LNCaP clone FGC (cell line): ENCODE measurements around the gene STK32A.

Experiments
- DNase-seq: peaks from one replicate; pipeline ENCODE4 v3.0.0-alpha.2; 2011; ENCODE audit warnings: low read depth
- H3K4me3 ChIP-seq: 2 replicates; pipeline ENCODE4 v1.5.1; 2011; ENCODE audit warnings: mild to moderate bottlenecking, low read depth, low read length, control low read depth
- CTCF ChIP-seq: IDR thresholded peaks from 2 replicates; pipeline ENCODE4 v1.5.1; 2012; ENCODE audit warnings: mild to moderate bottlenecking; ENCODE audit not compliant: control insufficient read depth, insufficient read depth; ENCODE audit errors: extremely low read depth

STK32A gene

GRCh38 chr5:147406636-147407035 lies 171.8 kb downstream of the STK32A start:
- TF ChIP-seq CTCF = no peak
- H3K4me3 ChIP-seq = no peak overlapping the region
- DNase-seq = no peak

DNA sequence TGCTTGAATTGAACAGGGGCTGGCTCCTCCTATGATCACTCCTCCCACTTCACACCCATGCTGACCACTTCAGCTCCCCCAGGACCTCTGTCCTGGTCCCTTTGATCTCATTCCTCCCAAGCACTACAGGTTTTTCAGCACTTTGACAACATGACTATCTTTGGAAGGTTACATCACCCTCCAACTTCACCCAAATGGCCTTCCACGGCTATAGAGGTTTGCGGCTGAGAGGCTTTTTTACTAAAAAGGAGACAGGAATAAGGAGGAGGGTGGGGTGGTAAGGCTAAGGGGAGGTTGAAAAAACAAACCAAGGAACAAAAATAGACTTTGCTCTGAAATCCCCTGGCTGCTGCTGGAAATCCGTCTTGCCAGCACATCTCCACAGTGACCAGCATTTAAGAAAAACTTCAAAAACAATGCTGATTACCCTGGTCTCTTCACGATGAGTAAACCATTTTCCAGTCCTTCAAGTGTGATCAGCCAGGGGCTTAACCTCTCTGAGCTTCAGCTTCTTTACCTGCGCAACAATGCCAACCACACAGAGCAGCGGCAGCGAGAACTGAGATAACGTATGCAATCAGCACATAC lies 172.4 kb downstream of the STK32A start:
- H3K4me3 ChIP-seq = no peak overlapping the region
- DNase-seq = no peak
- TF ChIP-seq CTCF = no peak

- H3K4me3 ChIP-seq = no peak overlapping the region
- no peak for TF ChIP-seq CTCF
- no peak for DNase-seq
Observed at GRCh38 chr5:147408980-147409379, 174.2 kb downstream of the STK32A start.

DNA sequence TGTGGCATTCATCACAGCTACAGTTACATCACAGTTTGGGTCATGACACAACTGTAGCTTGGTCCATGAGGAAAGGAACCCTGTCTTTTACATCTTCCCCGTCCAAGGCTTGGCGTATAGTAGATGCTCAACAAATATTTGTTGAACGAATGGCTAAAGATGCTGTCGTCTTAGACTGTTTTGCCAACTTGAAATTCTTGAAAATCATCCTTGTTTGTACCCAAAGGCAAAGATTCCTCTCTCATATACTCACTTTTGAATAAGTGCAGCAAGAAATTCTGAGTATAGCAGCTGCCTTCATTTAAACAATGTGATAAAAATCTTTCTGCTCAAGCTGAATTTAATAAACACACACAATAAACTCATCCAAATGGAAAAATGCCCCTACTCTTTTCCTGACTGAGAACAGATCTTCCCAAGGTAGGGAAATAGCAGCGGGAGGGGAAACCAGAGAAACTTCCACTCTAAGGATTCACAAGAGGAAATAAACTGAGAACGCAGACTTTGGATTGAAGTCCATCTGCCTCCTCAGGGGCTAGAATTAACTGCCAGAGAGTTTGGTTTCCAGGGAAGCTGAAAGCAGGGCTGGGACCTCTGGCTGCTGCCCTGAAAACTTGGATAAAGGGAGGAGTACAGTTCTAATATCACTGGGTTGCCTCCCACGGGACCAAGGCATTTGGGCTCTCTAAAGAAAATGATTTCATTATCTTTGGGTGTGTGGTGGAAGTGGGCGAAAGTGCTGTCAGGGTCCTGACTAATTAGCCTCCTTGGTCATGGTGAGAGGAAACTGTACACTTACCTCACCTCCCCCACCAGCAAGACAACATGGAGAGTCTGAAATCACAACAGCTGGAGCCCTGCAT lies 175.9 kb downstream of the STK32A start:
- no peak overlapping the region for H3K4me3 ChIP-seq
- DNase-seq = no peak
- TF ChIP-seq CTCF = no peak

GRCh38 chr5:147411359-147412319 lies 176.8 kb downstream of the STK32A start:
- DNase-seq = no peak
- H3K4me3 ChIP-seq = no peak overlapping the region
- no peak for TF ChIP-seq CTCF

- TF ChIP-seq CTCF = no peak
- H3K4me3 ChIP-seq = no peak overlapping the region
- DNase-seq = no peak
Observed at GRCh38 chr5:147412561-147412960, 177.7 kb downstream of the STK32A start.
